A673 (cell line): ENCODE results near the gene STK33. TPM values are rescaled to one million over a fixed set of nuclear protein-coding genes. Genes with fewer than 3 reads are reported as not detected.

Experiments used
- BruUV-seq: library from RNA; stranded (reverse); fragments of 400-500 nt; replicated peaks from 2 replicates; lab custom pipeline; 2021; lab: Mats Ljungman, UMichigan
- CTCF ChIA-PET: fragments of 300-600 bp; sonication (Branson Sonifier 250); formaldehyde crosslinking; loops from one replicate; lab custom pipeline; 2022; ENCODE audit warnings: antibody characterized with exemption; lab: Charles Lee
- POLR2A ChIA-PET: fragments of 300-600 bp; sonication (Branson Sonifier 250); formaldehyde crosslinking; loops from one replicate; lab custom pipeline; 2022; ENCODE audit warnings: antibody characterized with exemption; ENCODE audit not compliant: low non-redundant PET; lab: Charles Lee
- DNase-seq: peaks from one replicate; pipeline ENCODE4 v3.0.0-alpha.2; 2015; ENCODE audit warnings: low spot score
- H3K27ac ChIP-seq: fragments of 200-600 bp; sonication (generic); 2 replicates; pipeline ENCODE4 v1.5.1; 2016; ENCODE audit warnings: mixed run types, low read depth, mild to moderate bottlenecking, mixed read lengths, antibody characterized with exemption, low read length; ENCODE audit not compliant: poor library complexity, severe bottlenecking
- H3K27me3 ChIP-seq: fragments of 200-600 bp; sonication (generic); replicated peaks from 2 replicates; pipeline ENCODE4 v1.6.1; 2017; ENCODE audit warnings: mixed run types, low read depth, mild to moderate bottlenecking, mixed read lengths, antibody characterized with exemption, low read length; ENCODE audit not compliant: insufficient read depth, poor library complexity
- H3K36me3 ChIP-seq: fragments of 200-600 bp; sonication (generic); 2 replicates; pipeline ENCODE4 v1.6.1; 2016; ENCODE audit warnings: mixed run types, mild to moderate bottlenecking, mixed read lengths, antibody characterized with exemption, low read length; ENCODE audit not compliant: insufficient read depth, poor library complexity, severe bottlenecking
- H3K4me1 ChIP-seq: fragments of 200-600 bp; sonication (generic); 2 replicates; pipeline ENCODE4 v1.6.1; 2017; ENCODE audit warnings: mixed run types, mild to moderate bottlenecking, mixed read lengths, antibody characterized with exemption, low read length; ENCODE audit not compliant: insufficient read depth, poor library complexity, severe bottlenecking
- H3K4me3 ChIP-seq: fragments of 200-600 bp; sonication (generic); 2 replicates; pipeline ENCODE4 v1.5.1; 2016; ENCODE audit warnings: low read depth, mixed run types, mild to moderate bottlenecking, mixed read lengths, low read length; ENCODE audit not compliant: poor library complexity, severe bottlenecking
- H3K9me3 ChIP-seq: fragments of 200-600 bp; sonication (generic); 2 replicates; pipeline ENCODE4 v1.6.1; 2016; ENCODE audit warnings: mixed run types, low read depth, mild to moderate bottlenecking, mixed read lengths, antibody characterized with exemption, low read length; ENCODE audit not compliant: poor library complexity, severe bottlenecking
- EZH2 ChIP-seq: fragments of 200-600 bp; sonication (generic); IDR thresholded peaks from 2 replicates; pipeline ENCODE4 v1.6.1; 2017; ENCODE audit warnings: borderline replicate concordance, low read depth, mild to moderate bottlenecking, mixed read lengths, antibody characterized with exemption, low read length; ENCODE audit not compliant: poor library complexity, severe bottlenecking
- intact Hi-C: fragments of 100-400 bp; cut with micrococcal nuclease; formaldehyde crosslinking; loops from one replicate; pipeline ENCODE4 v1.10.0; 2022; ENCODE audit not compliant: unreplicated experiment
- total RNA-seq: library from RNA; stranded (reverse); gene quantifications from 2 replicates; pipeline ENCODE4 v1.2.3, GENCODE V29; 2021
- TF ChIP-seq, protein P1 (sequence below): fragments of 300-800, 200-600 bp; sonication (generic); conservative IDR thresholded peaks from 2 replicates; pipeline ENCODE4 v1.5.1; 2017; ENCODE audit warnings: low read depth, mild to moderate bottlenecking, antibody characterized with exemption, low read length, moderate library complexity, mixed read lengths

STK33 gene
- total RNA-seq, 1 experiment from 2014 or later: not detected

DNA sequence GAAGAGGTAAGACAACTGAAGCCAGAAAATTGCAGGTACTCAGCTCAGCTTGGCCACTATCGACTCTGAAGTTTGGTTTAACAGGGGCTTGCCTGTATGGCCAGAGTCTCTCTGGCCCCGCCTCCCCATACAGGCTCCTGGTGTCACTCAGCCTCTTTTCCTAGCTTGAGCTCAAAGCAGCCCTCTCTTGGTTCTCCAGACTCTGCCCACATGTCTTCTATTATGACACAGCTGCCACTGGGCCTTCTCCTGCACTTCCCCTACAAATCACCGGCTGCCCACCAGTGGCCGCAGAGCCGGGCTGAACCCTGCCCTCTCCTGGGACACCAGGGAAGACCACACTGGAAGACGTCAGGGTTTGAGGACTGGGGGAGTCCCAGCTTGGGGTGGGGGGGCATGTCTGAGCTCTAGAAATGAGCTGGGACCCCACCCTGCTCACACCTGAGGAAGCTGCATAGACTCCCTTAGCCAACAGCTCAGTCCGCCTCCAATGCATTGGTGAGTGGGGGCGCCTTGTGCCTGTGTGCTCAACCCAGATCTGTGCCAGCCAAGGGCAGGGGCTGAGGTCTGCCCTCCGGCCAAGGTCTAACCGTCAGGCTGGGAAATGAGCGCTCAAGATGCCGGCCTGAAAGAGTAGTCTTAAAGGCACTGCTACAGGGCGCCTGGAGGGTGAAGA, 236.0 kb downstream of the STK33 start:
- Histone ChIP-seq H3K9me3 (no peaks in the 10 kb centered on the region), H3K4me1 (no peaks in the 10 kb centered on the region), H3K36me3 (no peaks in the 10 kb centered on the region), H3K27ac (no peak overlapping the region), H3K4me3 (no peak overlapping the region), H3K27me3 (peaks cover 73% of the 10 kb centered on the region)
- intact Hi-C loops: no loop called here
- DNase-seq: no peak
- TF ChIP-seq EZH2: no peak
- TF ChIP-seq, protein P1, sequence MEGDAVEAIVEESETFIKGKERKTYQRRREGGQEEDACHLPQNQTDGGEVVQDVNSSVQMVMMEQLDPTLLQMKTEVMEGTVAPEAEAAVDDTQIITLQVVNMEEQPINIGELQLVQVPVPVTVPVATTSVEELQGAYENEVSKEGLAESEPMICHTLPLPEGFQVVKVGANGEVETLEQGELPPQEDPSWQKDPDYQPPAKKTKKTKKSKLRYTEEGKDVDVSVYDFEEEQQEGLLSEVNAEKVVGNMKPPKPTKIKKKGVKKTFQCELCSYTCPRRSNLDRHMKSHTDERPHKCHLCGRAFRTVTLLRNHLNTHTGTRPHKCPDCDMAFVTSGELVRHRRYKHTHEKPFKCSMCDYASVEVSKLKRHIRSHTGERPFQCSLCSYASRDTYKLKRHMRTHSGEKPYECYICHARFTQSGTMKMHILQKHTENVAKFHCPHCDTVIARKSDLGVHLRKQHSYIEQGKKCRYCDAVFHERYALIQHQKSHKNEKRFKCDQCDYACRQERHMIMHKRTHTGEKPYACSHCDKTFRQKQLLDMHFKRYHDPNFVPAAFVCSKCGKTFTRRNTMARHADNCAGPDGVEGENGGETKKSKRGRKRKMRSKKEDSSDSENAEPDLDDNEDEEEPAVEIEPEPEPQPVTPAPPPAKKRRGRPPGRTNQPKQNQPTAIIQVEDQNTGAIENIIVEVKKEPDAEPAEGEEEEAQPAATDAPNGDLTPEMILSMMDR: no peak
- ChIA-PET POLR2A (no interaction called here), CTCF (no interaction called here)
- BruUV-seq: no TSS peak

DNA sequence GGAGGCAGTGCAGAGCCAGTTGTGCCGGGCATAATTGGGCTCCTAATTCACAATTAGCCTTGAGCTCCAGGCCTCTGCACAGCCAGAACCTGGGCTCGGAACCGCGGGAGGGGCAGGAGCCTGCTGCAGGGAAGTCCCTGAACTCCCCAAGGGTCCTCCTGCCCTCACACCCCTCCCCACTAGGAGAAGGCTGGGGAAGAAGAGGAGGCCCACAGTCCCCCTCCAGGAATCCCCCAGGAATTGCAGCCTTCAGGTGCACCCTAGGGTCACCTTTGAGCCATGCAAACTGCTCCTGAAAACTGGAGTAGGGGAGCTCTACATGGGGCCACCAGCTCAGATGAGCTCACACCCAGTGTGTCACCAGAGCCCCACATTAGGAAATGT, 236.5 kb downstream of the STK33 start:
- BruUV-seq: no TSS peak
- Histone ChIP-seq H3K36me3 (no peaks in the 10 kb centered on the region), H3K9me3 (no peaks in the 10 kb centered on the region), H3K27me3 (peaks cover 74% of the 10 kb centered on the region), H3K27ac (no peak overlapping the region), H3K4me1 (no peaks in the 10 kb centered on the region), H3K4me3 (no peak overlapping the region)
- TF ChIP-seq, protein P1: no peak
- TF ChIP-seq EZH2: no peak
- ChIA-PET POLR2A (no interaction called here), CTCF (no interaction called here)
- no peak for DNase-seq
- intact Hi-C loops: no loop called here

DNA sequence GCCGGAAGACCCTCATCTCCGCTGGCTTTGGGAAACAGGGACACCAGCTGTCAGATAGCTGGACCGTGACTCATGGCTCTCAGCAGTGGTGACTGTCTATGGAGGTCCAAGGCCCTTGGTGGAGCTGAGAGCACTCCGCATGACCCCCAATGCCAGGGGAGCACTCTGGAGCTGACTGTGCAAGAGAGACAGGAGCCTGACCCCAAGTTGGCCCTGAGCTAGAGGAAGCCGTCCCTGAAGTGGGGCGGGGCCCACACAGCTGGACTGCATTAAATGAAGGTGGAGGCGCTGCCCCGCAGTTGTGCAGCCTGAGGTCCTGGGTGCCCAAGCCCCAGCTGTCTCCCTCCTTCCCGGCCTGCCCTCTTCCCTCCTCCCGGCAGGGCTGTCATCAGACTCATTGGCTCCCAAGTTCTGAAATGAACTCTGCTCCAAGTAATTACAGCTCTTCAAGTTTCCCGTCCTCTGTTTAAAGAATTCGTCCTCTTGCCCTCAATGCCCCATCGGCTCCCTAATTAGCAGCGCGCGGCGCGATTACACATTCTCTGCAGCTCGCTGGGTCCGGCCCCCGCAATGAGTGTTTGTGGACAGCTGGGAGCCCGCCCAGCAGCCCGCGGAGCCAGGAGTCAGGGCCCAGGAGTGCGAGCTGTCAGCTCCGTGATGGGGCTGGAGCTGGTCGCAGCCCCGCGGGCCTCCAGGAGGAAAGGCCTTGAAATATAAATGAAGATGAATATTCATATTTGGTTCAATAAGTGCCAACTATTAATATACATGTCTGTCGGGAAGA, 237.1 kb downstream of the STK33 start:
- peaks cover 80% of the 10 kb centered on the region for H3K27me3 ChIP-seq
- H3K4me1 ChIP-seq: no peaks in the 10 kb centered on the region
- ChIA-PET POLR2A (no interaction called here), CTCF (no interaction called here)
- no peak overlapping the region for H3K4me3 ChIP-seq
- intact Hi-C loops: no loop called here
- no peak for DNase-seq
- H3K36me3 ChIP-seq: no peaks in the 10 kb centered on the region
- H3K27ac ChIP-seq: no peak overlapping the region
- H3K9me3 ChIP-seq: no peaks in the 10 kb centered on the region
- BruUV-seq: no TSS peak
- TF ChIP-seq, protein P1: no peak
- TF ChIP-seq EZH2: no peak
